ENCODE measurements around the gene DISP3.
"Not testable (repeated sequence)": the region's sequence is repeated elsewhere in the genome, so short reads cannot be mapped to it uniquely, and the experiment has no call there.

Gene DISP3

DNA sequence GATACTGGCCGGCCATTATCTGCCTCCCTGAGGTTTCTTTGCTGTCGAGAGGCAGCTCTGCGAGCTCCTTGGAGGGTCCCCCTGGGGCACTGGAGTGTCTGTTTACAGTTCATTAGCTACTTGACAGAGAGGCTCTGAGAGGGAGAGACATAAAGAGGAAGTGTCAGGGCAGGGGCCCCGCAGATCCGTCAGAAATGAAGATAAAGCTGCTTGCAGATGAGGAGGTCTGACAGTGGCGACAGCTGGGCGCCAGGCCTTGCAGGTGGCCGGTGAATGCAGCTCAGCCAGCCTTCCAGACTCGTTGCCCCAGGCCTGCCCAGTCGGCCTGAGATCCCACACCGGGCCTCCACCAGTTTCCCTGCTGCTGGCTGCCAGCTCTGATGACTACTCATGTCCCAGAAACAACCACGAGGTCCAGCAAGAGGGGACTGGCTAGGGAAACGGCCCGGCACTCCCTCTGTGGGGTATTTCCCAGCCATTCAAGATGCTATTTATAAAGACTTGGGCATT lies 84.7 kb downstream of the DISP3 start:
- peak in 2 of 10 donors; percentile 81 to 82 for DNase-seq
- intact Hi-C loops (cut with DNase I) = no loop called here

DNA sequence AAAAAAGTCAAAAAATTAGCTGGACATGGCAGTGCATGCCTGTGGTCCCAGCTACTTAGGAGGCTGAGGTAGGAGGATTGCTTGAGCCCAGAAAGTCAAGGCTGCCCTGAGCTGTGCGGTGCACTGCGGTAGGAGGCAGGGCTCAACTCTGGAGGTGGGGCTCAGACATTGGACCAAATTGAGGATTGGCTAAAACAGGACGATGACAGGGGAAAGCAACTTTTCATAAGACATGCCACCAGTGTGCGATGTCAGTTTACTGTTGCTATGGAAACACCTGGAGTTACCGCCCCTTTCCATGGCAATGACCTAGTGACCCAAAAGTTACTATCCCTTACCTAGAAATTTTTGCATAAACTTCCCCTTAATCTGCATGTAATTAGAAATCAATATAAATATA lies 85.3 kb downstream of the DISP3 start:
- DNase-seq = peak in 1 of 10 donors; percentile 12
- intact Hi-C loops (cut with DNase I) = no loop called here

DNA sequence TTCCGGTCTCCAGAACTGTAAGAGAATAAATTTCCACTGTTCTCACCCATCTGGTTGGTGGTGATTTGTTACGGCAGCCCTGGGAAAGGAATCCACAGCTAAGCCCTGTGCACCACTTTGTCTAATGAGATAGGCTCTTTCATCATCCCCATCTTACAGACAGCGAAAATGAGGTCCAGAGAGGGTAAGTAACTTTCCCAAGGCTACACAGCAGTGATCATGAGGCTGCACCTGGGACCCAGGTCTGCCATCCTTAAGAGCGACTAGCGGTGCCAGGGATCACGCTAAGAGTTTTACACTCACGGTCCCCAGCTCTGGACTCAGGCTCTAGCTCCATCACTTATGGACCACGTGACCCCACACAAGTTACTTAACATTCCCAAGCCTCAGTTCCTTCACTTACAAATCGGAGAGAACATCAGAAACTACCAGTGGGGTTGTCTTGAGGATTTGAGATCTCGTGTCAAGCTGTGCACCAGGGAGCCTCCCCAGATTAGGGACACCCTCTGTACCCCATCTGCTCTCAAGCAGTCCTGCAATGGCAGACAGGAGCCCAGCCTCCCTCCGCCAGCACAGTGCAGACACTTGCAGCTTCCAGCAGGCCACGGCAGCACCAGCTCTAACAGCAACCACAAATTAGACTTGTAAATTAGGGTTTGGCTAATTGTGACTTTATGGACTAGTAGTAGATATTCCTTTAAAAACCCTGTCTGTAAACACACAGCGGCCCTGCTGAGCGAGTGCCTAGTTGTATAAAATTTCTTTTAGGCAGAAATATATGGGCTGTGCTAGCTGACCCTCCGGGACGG lies 87.3 kb downstream of the DISP3 start:
- intact Hi-C loops (cut with DNase I) = no loop called here

DNA sequence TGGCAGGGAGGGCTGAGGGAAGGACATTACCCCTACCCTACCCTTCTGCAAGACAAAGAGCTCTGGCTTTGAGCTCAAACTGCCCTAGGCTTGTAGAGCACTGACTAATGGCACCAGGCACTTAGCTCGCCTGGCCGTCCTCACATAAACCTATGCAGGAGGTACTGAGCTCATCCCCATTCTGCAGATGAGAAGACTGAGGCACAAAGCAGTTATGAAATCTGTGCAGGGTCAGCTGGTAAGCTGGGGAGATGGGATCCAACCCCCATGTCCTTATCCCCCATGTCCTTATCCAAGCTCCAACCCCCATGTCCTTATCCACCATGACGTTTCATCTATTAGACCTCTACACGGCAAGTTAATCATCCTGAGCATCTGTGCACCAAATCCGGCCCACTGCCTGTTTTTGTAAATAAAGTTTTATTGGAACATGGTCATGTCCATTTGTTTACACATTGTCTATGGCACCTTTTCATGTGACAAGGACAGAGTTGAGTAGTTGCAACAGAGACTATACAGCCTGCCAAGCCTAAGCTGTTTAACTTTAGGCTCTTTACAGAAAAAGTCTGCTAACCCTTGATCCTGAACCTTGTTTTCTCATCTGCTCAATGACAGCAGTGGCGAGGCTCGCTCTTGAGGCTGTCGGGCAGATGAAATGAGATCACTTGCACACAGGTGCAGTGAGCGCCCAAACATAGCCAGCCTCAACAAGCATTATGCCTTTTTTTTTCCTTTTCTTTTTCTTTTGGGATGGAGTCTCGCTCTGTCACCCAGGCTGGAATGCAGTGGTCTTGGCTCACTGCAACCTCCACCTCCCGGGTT lies 88.5 kb downstream of the DISP3 start:
- peak in 1 of 10 donors; percentile 40 for DNase-seq
- intact Hi-C loops (cut with DNase I) = no loop called here

More for the DNA sequence above, 87.3 kb downstream of the DISP3 start:
- peak in 1 of 10 donors; percentile 63 for DNase-seq

DNA sequence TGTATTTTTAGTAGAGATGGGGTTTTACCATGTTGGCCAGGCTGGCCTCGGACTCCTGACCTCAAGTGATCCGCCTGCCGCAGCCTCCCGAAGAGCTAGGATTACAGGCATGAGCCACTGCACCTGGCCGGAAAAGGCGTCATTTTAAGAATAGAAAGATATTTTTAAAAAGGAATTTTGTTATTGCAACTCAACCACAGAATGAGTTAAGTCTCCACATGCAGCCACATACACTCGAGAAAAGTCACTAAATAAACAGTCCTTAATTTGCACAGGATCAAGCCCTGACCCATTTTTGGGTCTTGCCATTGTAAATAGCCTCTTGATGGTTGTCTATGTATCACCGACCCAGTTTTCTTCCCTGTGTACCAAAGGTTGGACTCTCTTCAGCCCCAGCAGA lies 89.7 kb downstream of the DISP3 start:
- intact Hi-C loops (cut with DNase I) = no loop called here
- DNase-seq = peak in 1 of 10 donors; percentile 36

DNA sequence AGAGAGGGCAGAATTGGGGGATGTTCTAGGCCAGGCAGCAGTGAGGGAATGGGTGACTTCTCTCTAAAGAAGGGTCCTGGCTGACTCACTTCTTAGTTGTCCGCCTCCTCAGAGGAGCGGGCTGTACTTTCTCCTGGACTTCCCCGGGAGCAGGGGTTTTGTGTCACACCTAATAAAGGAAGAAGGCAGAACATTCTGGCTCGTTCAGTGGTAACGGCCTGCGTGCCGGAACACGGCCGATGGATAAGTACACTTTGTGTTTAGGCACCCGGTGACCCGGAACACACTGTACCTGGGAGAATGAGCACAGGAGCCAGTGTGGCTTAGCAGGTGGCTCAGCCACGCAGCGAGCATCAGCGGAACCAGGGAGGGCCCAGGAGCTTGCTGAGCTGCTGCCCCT lies 90.6 kb downstream of the DISP3 start:
- DNase-seq = peak in 1 of 10 donors; percentile 68
- intact Hi-C loops (cut with DNase I) = no loop called here

DNA sequence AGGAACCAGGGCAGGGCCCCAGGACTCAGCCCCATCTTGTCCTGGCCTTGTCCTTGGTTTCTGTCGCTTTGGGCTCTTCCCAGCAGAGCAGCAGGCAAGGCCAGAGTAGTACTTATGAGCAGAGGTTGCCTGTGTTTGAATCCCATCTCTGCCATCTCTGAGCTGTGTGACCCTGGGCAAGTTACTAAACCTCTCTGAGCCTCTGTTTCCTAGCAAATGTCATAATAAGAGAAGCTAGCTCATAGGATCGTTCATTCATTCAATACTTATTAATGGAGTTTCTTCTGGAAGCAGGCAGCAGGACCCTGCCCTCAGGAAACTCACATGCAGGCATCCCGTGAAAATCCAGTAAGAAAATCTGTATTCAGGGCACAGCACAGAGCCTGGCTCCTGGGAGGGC lies 91.0 kb downstream of the DISP3 start:
- DNase-seq = no peak
- intact Hi-C loops (cut with DNase I) = no loop called here

DNA sequence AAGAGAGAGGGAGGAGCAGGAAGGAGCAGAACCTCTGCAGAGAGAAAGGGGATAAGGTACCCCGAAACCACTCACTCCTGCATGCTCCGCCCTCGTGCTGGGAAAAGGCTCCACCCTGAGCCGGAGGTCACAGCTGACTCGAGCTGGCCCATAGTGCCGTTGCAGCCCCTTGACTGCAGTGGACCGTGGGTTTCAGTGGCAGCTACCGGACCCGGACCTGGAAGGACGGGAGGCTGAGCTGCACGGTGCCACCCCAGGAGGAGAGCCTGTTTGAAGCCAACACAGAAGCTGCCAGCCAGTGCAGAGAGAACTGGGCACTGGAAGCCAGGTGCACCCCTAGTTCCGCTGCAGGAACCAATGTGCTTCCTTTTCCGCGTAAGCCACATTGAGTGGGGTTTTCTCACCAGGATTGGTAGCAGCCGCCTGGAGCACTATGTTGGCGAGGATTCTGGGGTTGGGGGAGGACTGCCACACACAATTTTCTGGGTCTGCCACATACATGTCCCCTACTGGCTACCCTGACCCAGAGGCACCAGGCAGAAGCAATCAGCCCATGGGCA lies 91.9 kb downstream of the DISP3 start:
- DNase-seq = peak in 1 of 10 donors; percentile 66
- intact Hi-C loops (cut with DNase I) = no loop called here

DNA sequence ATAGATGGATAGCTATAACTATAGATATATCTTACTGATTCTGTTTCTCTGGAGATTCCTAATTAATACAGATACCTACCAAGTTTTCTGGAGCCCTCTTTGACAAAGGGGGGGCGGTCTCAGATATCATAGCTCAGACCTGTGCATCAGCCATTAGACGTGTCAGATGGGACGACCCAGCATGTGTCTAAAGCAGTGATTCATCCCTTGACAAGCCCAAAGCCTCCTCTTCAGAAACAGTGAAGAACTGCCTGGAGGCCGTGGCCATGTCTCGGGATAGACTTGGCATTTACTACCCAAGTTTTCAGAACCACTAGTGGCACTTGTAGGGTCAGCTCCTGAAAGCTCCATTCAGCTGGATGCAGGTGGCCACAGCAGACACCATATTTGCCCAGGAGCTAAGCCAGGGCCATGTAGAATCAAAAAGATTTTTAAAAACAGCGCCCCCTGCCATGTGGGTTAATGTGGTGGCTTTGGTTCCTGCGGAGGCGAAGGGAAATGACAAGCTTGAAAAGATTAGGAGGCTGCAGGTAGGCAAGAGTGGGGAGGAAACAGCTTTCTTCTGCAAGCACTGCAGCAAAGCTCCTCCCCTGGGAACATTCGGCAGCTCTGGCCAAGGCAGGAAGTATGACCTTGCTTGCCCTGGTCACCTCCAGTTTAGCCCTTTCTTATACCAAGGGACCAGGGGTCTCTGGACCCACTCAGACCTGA lies 93.1 kb downstream of the DISP3 start:
- intact Hi-C loops (cut with DNase I) = no loop called here
- peak in 1 of 10 donors; percentile 31 for DNase-seq

DNA sequence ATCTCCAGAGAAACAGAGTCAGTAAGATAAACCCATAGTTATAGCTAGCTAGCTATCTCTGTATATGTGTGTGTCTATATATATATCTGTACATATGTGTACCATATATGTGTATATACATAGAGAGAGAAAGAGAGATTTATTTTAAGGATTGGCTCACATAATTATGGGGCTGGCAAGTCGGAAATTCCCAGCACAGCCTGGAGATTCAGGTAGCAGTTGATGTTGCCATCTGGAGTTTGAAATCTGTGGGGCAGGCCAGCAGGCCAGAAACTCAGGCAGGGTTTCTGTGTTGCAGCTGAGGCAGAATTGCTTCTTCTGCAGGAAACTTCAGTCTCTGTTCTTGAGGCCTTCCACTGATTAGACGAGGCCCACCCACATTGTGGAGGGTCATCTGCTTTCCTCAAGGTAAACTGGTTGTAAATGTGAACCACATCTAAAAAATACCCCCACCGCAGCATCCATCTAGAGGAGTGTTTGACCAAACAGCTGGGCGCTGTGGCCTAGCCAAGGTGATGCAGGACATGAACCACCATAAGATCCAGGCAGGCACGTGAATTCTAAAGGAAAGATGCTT lies 94.2 kb downstream of the DISP3 start:
- intact Hi-C loops (cut with DNase I) = no loop called here
- DNase-seq = peak in 1 of 10 donors; percentile 7

DNA sequence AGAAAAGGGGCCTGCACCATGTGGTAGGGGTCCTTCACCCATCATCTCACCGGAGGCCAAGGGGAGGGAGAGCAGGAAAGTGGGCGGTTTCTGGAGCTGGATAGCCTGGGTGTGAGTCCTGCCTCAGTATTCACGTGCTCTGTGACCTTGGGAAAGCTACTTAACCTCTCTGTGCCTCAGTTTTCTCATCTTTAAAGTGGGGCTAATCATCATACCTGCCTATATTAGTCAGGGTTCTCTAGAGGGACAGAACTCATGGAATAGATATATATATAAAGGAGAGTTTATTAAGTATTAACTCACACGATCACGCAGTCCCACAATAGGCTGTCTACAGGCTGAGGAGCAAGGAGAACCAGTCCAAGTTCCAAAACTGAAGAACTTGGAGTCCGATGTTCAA lies 96.6 kb downstream of the DISP3 start:
- DNase-seq = peak in 1 of 10 donors; percentile 7
- intact Hi-C loops (cut with DNase I) = no loop called here

DNA sequence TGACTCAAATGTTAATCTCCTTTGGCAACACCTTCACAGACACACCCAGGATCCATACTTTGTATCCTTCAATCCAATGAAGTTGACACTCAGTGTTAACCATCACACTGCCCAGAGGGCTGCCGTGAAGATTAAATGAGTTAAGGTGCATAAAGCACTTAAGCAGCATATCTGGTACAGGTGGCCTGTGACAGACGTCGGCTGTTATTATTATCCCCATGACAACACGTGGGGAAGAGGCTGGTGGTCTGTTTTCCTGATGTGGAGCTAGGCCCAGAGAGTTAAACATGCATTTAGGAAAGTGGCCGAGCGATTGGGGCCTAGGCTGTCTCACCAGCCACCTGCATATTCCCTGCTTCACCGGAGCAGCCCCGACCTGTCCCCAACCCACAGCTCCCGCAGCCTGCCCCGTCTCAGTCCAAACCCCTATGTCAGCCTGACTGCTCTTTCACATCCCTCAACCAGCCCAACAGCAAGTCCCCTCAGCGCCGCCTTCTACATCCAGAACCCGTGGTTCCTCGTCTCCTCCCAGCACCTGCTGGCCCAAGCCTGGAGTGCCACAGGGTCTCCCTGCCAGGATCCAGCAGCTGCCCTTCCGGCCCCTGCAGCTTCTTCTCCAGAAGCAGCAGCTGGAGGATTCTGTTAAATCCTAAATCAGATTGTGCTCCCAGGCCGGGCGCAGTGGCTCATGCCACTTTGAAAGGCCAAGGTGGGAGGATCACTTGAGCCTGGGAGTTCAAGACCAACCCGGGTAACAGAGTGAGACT lies 97.3 kb downstream of the DISP3 start:
- DNase-seq = peak in 1 of 10 donors; percentile 82

DNA sequence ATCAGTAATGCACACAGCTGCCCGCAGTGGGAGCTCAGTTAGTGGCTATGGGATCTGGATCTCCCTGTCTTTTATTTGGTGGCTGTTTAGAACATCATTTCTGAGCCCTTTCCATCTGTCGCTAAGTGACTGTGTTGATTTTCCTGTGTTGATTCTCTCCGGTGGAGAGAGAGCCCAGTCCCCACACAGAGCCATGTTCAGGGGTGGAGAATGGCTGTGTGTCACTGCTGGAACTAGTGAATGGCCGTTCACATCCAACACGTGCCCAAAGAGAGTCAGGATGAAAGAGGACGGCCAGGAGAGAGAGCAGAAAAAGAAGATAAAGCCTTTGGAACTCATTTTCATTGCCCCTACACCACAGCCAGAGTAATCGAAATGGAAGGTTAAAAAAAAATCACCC lies 99.0 kb downstream of the DISP3 start:
- intact Hi-C loops (cut with DNase I) = no loop called here
- peak in 1 of 10 donors; percentile 1 for DNase-seq

More for the DNA sequence above, 97.3 kb downstream of the DISP3 start:
- intact Hi-C loops (cut with DNase I) = no loop called here

DNA sequence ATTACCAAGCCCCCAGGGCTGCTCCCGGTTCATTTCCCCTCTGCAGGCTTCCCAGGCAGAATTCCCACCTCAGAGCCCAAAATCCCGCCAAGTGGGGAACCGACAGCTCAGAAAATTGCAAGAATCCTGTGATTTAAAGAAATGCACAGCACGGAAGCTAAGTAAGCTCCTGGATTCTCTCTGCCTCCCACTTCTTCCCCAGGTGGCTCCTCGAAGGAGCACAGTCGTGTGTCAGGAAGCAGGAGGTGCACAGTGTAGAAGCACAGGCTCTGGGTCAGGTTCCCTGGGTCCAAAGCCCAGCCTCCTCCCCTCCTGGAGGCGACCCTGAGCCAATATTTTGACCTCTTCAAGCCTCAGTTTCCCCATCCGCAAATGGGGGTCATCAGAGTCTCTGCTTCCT lies 100.6 kb downstream of the DISP3 start:
- intact Hi-C loops (cut with DNase I) = no loop called here
- peak in 2 of 10 donors; percentile 27 to 48 for DNase-seq

DNA sequence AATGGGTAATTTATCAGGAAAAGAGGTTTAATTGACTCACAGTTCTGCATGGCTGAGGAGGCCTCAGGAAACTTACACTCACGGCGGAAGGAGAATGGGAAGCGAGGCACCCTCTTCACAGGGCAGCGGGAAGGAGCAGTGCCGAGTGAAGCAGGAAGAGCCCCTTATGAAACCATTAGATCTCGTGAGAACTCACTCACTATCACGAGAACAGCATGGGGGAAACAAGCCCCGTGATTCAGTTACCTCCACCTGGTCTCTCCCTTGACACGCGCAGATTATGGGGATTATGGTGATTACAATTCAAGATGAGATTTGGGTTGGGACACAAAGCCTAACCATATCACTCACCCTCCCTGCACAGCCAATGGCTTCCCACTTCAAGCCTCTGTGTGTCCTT lies 101.1 kb downstream of the DISP3 start:
- DNase-seq = peak in 2 of 10 donors; percentile 2 to 13
- intact Hi-C loops (cut with DNase I) = not testable (repeated sequence)

DNA sequence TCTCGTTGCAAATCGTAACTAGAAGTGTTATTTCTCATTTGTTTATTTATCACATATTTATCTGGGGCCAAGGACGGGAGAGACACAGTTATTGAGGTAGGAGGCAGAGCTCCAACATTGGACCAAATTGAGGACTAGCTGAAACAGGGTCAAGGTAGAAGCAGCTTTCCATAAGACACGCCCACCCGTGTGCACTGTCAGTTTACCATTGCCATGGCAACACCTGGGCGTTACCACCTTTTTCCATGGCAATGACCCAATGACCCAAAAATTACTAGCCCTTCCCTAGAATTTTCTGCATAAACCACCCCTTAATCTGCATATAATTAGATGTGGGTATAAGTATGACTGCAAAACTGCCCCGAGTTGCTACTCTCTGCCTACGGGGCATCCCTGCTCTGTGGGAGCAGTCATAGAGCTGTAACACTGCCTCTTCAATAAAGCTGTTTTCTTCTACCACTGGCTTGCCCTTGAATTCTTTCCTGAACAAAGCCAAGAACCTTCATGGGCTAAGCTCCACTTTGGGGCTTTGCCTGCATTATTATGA lies 102.6 kb downstream of the DISP3 start:
- DNase-seq = peak in 1 of 10 donors; percentile 6
- intact Hi-C loops (cut with DNase I) = no loop called here

DNA sequence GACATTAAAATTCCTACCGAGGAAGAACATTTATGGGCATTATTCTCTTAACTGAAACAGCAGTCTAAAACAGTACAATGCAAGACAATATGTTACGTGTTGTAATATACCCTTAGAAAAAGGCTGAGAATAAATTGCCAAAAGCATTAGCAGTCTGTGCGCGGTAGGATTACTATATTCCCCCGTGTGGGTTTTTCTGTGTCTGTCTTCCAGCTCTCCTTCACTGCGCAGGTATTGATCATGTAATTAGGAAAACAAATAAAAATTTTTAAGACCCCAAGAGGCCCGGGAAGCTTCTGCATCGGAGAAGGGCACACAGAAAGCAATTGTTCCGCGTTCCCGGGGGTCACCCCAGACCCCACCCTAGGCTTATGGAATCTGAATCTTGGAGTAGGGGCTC lies 106.4 kb downstream of the DISP3 start:
- DNase-seq = peak in 1 of 10 donors; percentile 29
- intact Hi-C loops (cut with DNase I) = no loop called here
